Measurements from ENCODE around the gene PHF2.

Gene PHF2

DNA sequence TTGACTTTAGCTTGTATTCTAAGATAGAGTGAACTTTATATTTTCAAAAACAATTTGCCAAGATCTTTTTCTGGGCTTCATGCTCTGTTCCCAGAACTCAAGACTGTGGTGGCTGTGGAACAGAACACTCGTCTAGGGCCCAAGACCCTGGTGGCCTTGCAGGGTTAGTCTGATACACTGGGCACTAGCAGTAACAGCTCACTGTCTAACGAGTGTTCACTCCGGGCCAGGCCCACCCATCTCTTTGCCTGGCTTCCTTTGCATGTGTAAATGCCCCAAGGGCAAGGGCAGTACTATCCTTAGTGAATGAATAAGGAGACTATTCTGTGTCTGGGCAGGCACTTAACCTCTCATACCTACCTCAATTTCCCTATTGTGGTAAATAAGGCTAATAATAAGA is 47.4 kb downstream of the PHF2 start:
- Histone ChIP-seq H3K27me3 (ENCODE audit: control insufficient read depth, insufficient read depth, low read length) (no peaks in the 10 kb centered on the region), H3K4me1 (ENCODE audit: control insufficient read depth, low read depth, low read length) (no peaks in the 10 kb centered on the region), H3K36me3 (ENCODE audit: control insufficient read depth, low read depth, low read length) (no peaks in the 10 kb centered on the region), H3K9ac (ENCODE audit: low read length) (no peak overlapping the region), H3K4me3 (ENCODE audit: low read length) (no peak overlapping the region), H3K9me3 (ENCODE audit: control insufficient read depth, low read depth, low read length) (no peaks in the 10 kb centered on the region), H3K27ac (ENCODE audit: low read length) (no peak overlapping the region)

GRCh38 chr9:93624431-93624834 is 48.0 kb downstream of the PHF2 start:
- no peaks in the 10 kb centered on the region for H3K27me3 ChIP-seq (ENCODE audit: control insufficient read depth, insufficient read depth, low read length)
- H3K27ac ChIP-seq (ENCODE audit: low read length): no peak overlapping the region
- no peak overlapping the region for H3K9ac ChIP-seq (ENCODE audit: low read length)
- H3K4me1 ChIP-seq (ENCODE audit: control insufficient read depth, low read depth, low read length): no peaks in the 10 kb centered on the region
- H3K9me3 ChIP-seq (ENCODE audit: control insufficient read depth, low read depth, low read length): no peaks in the 10 kb centered on the region
- H3K4me3 ChIP-seq (ENCODE audit: low read length): no peak overlapping the region
- no peaks in the 10 kb centered on the region for H3K36me3 ChIP-seq (ENCODE audit: control insufficient read depth, low read depth, low read length)

DNA sequence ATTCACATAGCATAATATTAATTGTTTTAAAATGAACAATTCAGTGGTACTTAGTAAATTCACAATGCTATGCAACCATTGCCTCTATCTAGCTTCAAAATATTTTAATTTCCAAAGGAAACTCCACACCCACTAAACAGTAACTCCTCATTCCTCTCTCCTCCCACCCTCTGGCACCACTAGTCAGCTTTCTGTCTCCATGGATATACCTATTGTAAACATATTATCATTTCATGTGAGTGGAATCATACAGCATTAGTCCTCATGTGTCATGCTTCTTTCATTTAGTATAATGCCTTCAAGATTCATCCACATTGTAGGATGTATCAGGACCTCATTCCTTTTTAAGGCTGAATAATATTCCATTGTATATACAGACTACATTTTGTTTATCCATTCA is 48.6 kb downstream of the PHF2 start:
- Histone ChIP-seq H3K9me3 (ENCODE audit: control insufficient read depth, low read depth, low read length) (no peaks in the 10 kb centered on the region), H3K4me1 (ENCODE audit: control insufficient read depth, low read depth, low read length) (no peaks in the 10 kb centered on the region), H3K4me3 (ENCODE audit: low read length) (no peak overlapping the region), H3K27ac (ENCODE audit: low read length) (no peak overlapping the region), H3K9ac (ENCODE audit: low read length) (no peak overlapping the region), H3K36me3 (ENCODE audit: control insufficient read depth, low read depth, low read length) (no peaks in the 10 kb centered on the region), H3K27me3 (ENCODE audit: control insufficient read depth, insufficient read depth, low read length) (no peaks in the 10 kb centered on the region)

DNA sequence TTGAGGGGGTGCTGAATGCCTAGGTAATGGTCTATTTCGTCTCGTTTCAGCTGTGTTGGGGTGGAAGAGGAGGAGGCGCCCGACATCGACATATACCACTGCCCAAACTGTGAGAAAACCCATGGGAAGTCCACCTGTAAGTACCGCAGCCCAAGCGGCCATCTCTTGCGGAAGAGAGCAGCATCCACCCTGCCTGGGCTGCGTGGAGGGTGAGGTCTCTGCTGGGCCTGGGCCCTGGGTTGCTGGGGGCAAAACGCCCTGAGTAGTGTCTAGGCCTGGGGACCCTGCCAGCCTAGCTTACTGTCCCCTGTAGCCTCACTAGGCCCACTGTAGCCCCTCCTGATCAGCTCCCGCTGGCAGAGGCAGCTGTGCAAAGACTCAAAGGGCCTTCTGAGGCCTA is 53.5 kb downstream of the PHF2 start:
- Histone ChIP-seq H3K4me1 (ENCODE audit: control insufficient read depth, low read depth, low read length) (no peaks in the 10 kb centered on the region), H3K9ac (ENCODE audit: low read length) (no peak overlapping the region), H3K9me3 (ENCODE audit: control insufficient read depth, low read depth, low read length) (no peaks in the 10 kb centered on the region), H3K27ac (ENCODE audit: low read length) (no peak overlapping the region), H3K27me3 (ENCODE audit: control insufficient read depth, insufficient read depth, low read length) (no peaks in the 10 kb centered on the region), H3K4me3 (ENCODE audit: low read length) (no peak overlapping the region), H3K36me3 (ENCODE audit: control insufficient read depth, low read depth, low read length) (no peaks in the 10 kb centered on the region)

- no peaks in the 10 kb centered on the region for H3K9me3 ChIP-seq (ENCODE audit: control insufficient read depth, low read depth, low read length)
- H3K9ac ChIP-seq (ENCODE audit: low read length): no peak overlapping the region
- no peaks in the 10 kb centered on the region for H3K4me1 ChIP-seq (ENCODE audit: control insufficient read depth, low read depth, low read length)
- no peak overlapping the region for H3K4me3 ChIP-seq (ENCODE audit: low read length)
- H3K27me3 ChIP-seq (ENCODE audit: control insufficient read depth, insufficient read depth, low read length): no peaks in the 10 kb centered on the region
- no peaks in the 10 kb centered on the region for H3K36me3 ChIP-seq (ENCODE audit: control insufficient read depth, low read depth, low read length)
- H3K27ac ChIP-seq (ENCODE audit: low read length): no peak overlapping the region
Observed at GRCh38 chr9:93630806-93631411, 54.5 kb downstream of the PHF2 start.

GRCh38 chr9:93633492-93634221 is 57.3 kb downstream of the PHF2 start:
- H3K27me3 ChIP-seq (ENCODE audit: control insufficient read depth, insufficient read depth, low read length): no peaks in the 10 kb centered on the region
- H3K36me3 ChIP-seq (ENCODE audit: control insufficient read depth, low read depth, low read length): peaks cover 13% of the 10 kb centered on the region
- no peaks in the 10 kb centered on the region for H3K4me1 ChIP-seq (ENCODE audit: control insufficient read depth, low read depth, low read length)
- H3K9me3 ChIP-seq (ENCODE audit: control insufficient read depth, low read depth, low read length): peaks cover 3% of the 10 kb centered on the region
- H3K27ac ChIP-seq (ENCODE audit: low read length): no peak overlapping the region
- H3K4me3 ChIP-seq (ENCODE audit: low read length): no peak overlapping the region
- no peak overlapping the region for H3K9ac ChIP-seq (ENCODE audit: low read length)

GRCh38 chr9:93634311-93635185 is 58.2 kb downstream of the PHF2 start:
- Histone ChIP-seq H3K9me3 (ENCODE audit: control insufficient read depth, low read depth, low read length) (peaks cover 3% of the 10 kb centered on the region), H3K36me3 (ENCODE audit: control insufficient read depth, low read depth, low read length) (peaks cover 13% of the 10 kb centered on the region), H3K4me3 (ENCODE audit: low read length) (no peak overlapping the region), H3K4me1 (ENCODE audit: control insufficient read depth, low read depth, low read length) (no peaks in the 10 kb centered on the region), H3K27me3 (ENCODE audit: control insufficient read depth, insufficient read depth, low read length) (no peaks in the 10 kb centered on the region), H3K9ac (ENCODE audit: low read length) (no peak overlapping the region), H3K27ac (ENCODE audit: low read length) (no peak overlapping the region)

- no peak overlapping the region for H3K4me3 ChIP-seq (ENCODE audit: low read length)
- H3K36me3 ChIP-seq (ENCODE audit: control insufficient read depth, low read depth, low read length): peaks cover 13% of the 10 kb centered on the region
- no peaks in the 10 kb centered on the region for H3K4me1 ChIP-seq (ENCODE audit: control insufficient read depth, low read depth, low read length)
- H3K9me3 ChIP-seq (ENCODE audit: control insufficient read depth, low read depth, low read length): peaks cover 3% of the 10 kb centered on the region
- no peak overlapping the region for H3K9ac ChIP-seq (ENCODE audit: low read length)
- no peak overlapping the region for H3K27ac ChIP-seq (ENCODE audit: low read length)
- H3K27me3 ChIP-seq (ENCODE audit: control insufficient read depth, insufficient read depth, low read length): no peaks in the 10 kb centered on the region
Observed at GRCh38 chr9:93635186-93636107, 59.1 kb downstream of the PHF2 start.

DNA sequence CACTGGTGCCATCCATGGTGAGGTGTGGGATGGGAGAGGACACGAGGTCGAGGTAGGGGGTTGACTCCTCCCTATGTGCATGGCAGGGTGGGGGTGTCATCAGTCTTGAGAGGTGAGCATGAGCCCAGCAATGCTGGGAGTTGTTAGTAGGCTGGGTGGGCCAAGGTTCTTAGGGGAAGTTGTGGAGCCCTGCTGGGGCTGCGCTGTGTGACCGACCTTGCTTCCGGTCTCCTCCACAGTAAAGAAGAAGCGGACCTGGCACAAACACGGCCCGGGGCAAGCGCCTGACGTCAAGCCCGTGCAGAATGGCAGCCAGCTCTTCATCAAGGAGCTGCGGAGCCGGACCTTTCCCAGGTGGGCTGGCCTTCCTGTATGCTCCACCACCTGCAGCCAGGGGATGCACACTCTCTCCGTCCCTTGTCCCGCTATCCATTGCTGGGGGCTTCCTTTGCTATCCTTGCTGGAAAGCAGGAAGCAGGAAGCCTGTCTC is 59.8 kb downstream of the PHF2 start:
- peaks cover 3% of the 10 kb centered on the region for H3K9me3 ChIP-seq (ENCODE audit: control insufficient read depth, low read depth, low read length)
- no peak overlapping the region for H3K9ac ChIP-seq (ENCODE audit: low read length)
- no peak overlapping the region for H3K27ac ChIP-seq (ENCODE audit: low read length)
- no peaks in the 10 kb centered on the region for H3K4me1 ChIP-seq (ENCODE audit: control insufficient read depth, low read depth, low read length)
- no peaks in the 10 kb centered on the region for H3K27me3 ChIP-seq (ENCODE audit: control insufficient read depth, insufficient read depth, low read length)
- peaks cover 13% of the 10 kb centered on the region for H3K36me3 ChIP-seq (ENCODE audit: control insufficient read depth, low read depth, low read length)
- H3K4me3 ChIP-seq (ENCODE audit: low read length): no peak overlapping the region

DNA sequence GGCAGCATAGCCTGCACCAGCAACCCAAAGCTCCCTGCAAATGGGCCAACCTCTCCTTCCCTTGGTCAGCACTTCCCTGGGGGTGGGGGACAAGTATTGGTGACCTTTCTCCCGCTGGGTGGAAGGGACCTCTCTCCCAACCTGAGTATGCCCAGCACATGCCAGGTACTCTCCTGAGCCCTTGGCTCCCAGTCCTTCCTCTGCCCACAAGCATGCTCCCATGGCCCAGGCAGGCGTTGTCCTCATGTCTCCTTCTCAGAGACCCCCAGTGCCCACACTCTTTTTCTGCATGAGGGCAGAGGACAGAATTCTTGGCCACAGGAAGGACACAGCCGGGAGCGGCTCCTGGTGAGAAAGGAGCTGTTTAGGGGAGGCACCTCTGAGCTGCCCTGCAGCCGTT is 60.3 kb downstream of the PHF2 start:
- no peak overlapping the region for H3K27ac ChIP-seq (ENCODE audit: low read length)
- H3K9me3 ChIP-seq (ENCODE audit: control insufficient read depth, low read depth, low read length): peaks cover 3% of the 10 kb centered on the region
- no peak overlapping the region for H3K9ac ChIP-seq (ENCODE audit: low read length)
- H3K27me3 ChIP-seq (ENCODE audit: control insufficient read depth, insufficient read depth, low read length): no peaks in the 10 kb centered on the region
- no peak overlapping the region for H3K4me3 ChIP-seq (ENCODE audit: low read length)
- peaks cover 13% of the 10 kb centered on the region for H3K36me3 ChIP-seq (ENCODE audit: control insufficient read depth, low read depth, low read length)
- H3K4me1 ChIP-seq (ENCODE audit: control insufficient read depth, low read depth, low read length): no peaks in the 10 kb centered on the region

DNA sequence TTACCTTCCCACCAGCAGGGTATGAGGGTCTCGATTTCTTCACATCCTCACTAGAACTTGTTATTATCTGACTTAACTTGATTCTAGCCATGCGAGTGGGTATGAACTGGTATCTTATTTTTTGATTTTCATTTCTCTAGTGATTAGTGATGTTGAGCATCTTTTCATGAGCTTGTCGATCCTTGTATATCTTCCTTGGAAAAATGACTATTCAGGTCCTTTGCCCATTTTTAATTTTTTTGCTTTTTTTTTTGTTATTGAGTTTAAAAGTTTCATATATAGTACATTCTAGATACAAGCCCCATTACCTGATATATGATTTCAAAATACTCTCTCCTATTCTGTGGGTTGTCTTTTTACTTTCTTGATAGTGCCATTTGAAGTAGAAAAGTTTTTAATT is 61.5 kb downstream of the PHF2 start:
- no peak overlapping the region for H3K4me3 ChIP-seq (ENCODE audit: low read length)
- H3K36me3 ChIP-seq (ENCODE audit: control insufficient read depth, low read depth, low read length): peaks cover 13% of the 10 kb centered on the region
- H3K9me3 ChIP-seq (ENCODE audit: control insufficient read depth, low read depth, low read length): peaks cover 3% of the 10 kb centered on the region
- H3K4me1 ChIP-seq (ENCODE audit: control insufficient read depth, low read depth, low read length): no peaks in the 10 kb centered on the region
- no peaks in the 10 kb centered on the region for H3K27me3 ChIP-seq (ENCODE audit: control insufficient read depth, insufficient read depth, low read length)
- no peak overlapping the region for H3K9ac ChIP-seq (ENCODE audit: low read length)
- no peak overlapping the region for H3K27ac ChIP-seq (ENCODE audit: low read length)

Measured in iPS-18a (cell line).